H1 (cell line): Measurements from ENCODE around the gene ABHD8. TPM values are rescaled to one million over a fixed set of nuclear protein-coding genes. Genes with fewer than 3 reads are reported as not detected.

Experiments used
- CTCF ChIA-PET: fragments of 300-600 bp; sonication (Branson Sonifier 250); formaldehyde crosslinking; loops from one replicate; lab custom pipeline; 2021; ENCODE audit not compliant: partially characterized antibody; lab: Charles Lee
- POLR2A ChIA-PET: fragments of 300-600 bp; sonication (Branson Sonifier 250); formaldehyde crosslinking; loops from one replicate; lab custom pipeline; 2021; ENCODE audit warnings: inconsistent platforms; ENCODE audit not compliant: partially characterized antibody; lab: Charles Lee
- DNase-seq, 2 experiments: peaks; one replicate each; pipeline versions ENCODE4 v3.0.0 to v3.0.0-alpha.2; 2010 to 2022; ENCODE audit warnings: low spot score in 2 of 2, low read depth in 1 of 2, mixed read lengths in 1 of 2
- FAIRE-seq: peaks from 2 replicates; lab custom pipeline; 2011; peaks lifted over from hg19 to GRCh38; lab: Jason Lieb, UNC
- H2AFZ ChIP-seq: 2 replicates; pipeline ENCODE4 v1.8.1; 2012; ENCODE audit warnings: low read length, inconsistent platforms
- H2AK5ac ChIP-seq: 2 replicates; pipeline ENCODE4 v1.6.1; 2013; ENCODE audit warnings: low read depth, low read length
- H2BK120ac ChIP-seq: replicated peaks from 2 replicates; pipeline ENCODE3; 2013; ENCODE audit warnings: low read depth, low read length, inconsistent platforms
- H2BK12ac ChIP-seq: 2 replicates; pipeline ENCODE4 v1.6.1; 2013; ENCODE audit warnings: low read depth, low read length
- H2BK15ac ChIP-seq: 2 replicates; pipeline ENCODE4 v1.6.1; 2013; ENCODE audit warnings: low read length
- H2BK20ac ChIP-seq: 2 replicates; pipeline ENCODE4 v1.6.1; 2013; ENCODE audit warnings: low read length
- H2BK5ac ChIP-seq: 2 replicates; pipeline ENCODE4 v1.6.1; 2013; ENCODE audit warnings: low read depth, low read length
- H3K14ac ChIP-seq: 2 replicates; pipeline ENCODE4 v1.6.1; 2013; ENCODE audit warnings: inconsistent platforms; ENCODE audit not compliant: insufficient read length
- H3K18ac ChIP-seq: 2 replicates; pipeline ENCODE4 v1.6.1; 2013; ENCODE audit warnings: low read length; ENCODE audit errors: extremely low read depth
- H3K23ac ChIP-seq: 2 replicates; pipeline ENCODE4 v1.6.1; 2013; ENCODE audit warnings: inconsistent platforms; ENCODE audit not compliant: insufficient read length
- H3K23me2 ChIP-seq: 2 replicates; pipeline ENCODE4 v1.6.1; 2013; ENCODE audit warnings: low read depth, low read length
- H3K27ac ChIP-seq: 2 replicates; pipeline ENCODE4 v1.6.1; 2011; ENCODE audit warnings: low read depth, low read length, inconsistent platforms
- H3K27me3 ChIP-seq, 4 experiments: replicated peaks in 1 of 4; 1 replicate in 1 of 4; 2 replicates in 3 of 4; pipeline versions ENCODE4 v1.6.1 to v1.8.1; 2011 to 2013; ENCODE audit warnings: low read length in 3 of 4, mild to moderate bottlenecking in 3 of 4, inconsistent platforms in 2 of 4, mixed read lengths in 2 of 4, moderate library complexity in 1 of 4; ENCODE audit not compliant: control insufficient read depth in 3 of 4, insufficient read depth in 3 of 4; ENCODE audit errors: extremely low read depth in 1 of 4
- H3K36me3 ChIP-seq, 4 experiments: 2 replicates each; pipeline versions ENCODE4 v1.6.1 to v1.8.1; 2011 to 2013; ENCODE audit warnings: mild to moderate bottlenecking in 4 of 4, low read length in 3 of 4, moderate library complexity in 2 of 4, control low read depth in 1 of 4, inconsistent platforms in 1 of 4; ENCODE audit not compliant: insufficient read depth in 4 of 4, control insufficient read depth in 2 of 4
- H3K4ac ChIP-seq: replicated peaks from 2 replicates; pipeline ENCODE3; 2013; ENCODE audit warnings: low read length, low read depth, mixed read lengths, inconsistent platforms; ENCODE audit not compliant: insufficient read length
- H3K4me1 ChIP-seq, 4 experiments: replicated peaks in 1 of 4; 1 replicate in 1 of 4; 2 replicates in 3 of 4; pipeline versions ENCODE4 v1.6.1 to v1.8.1; 2011 to 2013; ENCODE audit warnings: low read length in 3 of 4, inconsistent platforms in 2 of 4, mixed read lengths in 1 of 4; ENCODE audit not compliant: insufficient read depth in 4 of 4, control insufficient read depth in 3 of 4
- H3K4me2 ChIP-seq, 2 experiments: 2 replicates each; pipeline versions ENCODE4 v1.6.1 to v1.8.1; 2011 to 2013; ENCODE audit warnings: low read depth in 2 of 2, low read length in 2 of 2, control low read depth in 1 of 2, inconsistent platforms in 1 of 2, mild to moderate bottlenecking in 1 of 2; ENCODE audit not compliant: insufficient read depth in 1 of 2
- H3K4me3 ChIP-seq, 4 experiments: fragments of 200-600, 300-600 bp in 1 of 4; sonication (generic), shearing (Covaris generic), sonication (Bioruptor Twin) in 1 of 4; 2 replicates each; pipeline versions ENCODE4 v1.5.1 to v1.8.1; 2011 to 2016; ENCODE audit warnings: low read length in 4 of 4, low read depth in 3 of 4, control low read depth in 2 of 4, inconsistent platforms in 2 of 4, mild to moderate bottlenecking in 2 of 4, mixed read lengths in 1 of 4, moderate library complexity in 1 of 4; ENCODE audit not compliant: insufficient read depth in 2 of 4; ENCODE audit errors: extremely low read depth in 1 of 4
- H3K56ac ChIP-seq: replicated peaks from 2 replicates; pipeline ENCODE3; 2013; ENCODE audit warnings: low read depth, mild to moderate bottlenecking, mixed read lengths, low read length, inconsistent platforms; ENCODE audit not compliant: insufficient read length
- H3K79me1 ChIP-seq: 2 replicates; pipeline ENCODE4 v1.6.1; 2013; ENCODE audit warnings: low read depth, low read length, control low read depth
- H3K79me2 ChIP-seq, 2 experiments: 2 replicates each; pipeline versions ENCODE4 v1.6.1 to v1.8.1; 2012 to 2013; ENCODE audit warnings: low read length in 2 of 2, mild to moderate bottlenecking in 2 of 2, inconsistent platforms in 1 of 2; ENCODE audit not compliant: insufficient read depth in 2 of 2, control insufficient read depth in 1 of 2
- H3K9ac ChIP-seq, 4 experiments: replicated peaks in 1 of 4; 1 replicate in 1 of 4; 2 replicates in 3 of 4; pipeline versions ENCODE4 v1.6.1 to v1.8.1; 2011 to 2013; ENCODE audit warnings: low read depth in 3 of 4, low read length in 3 of 4, control low read depth in 2 of 4, mild to moderate bottlenecking in 2 of 4, moderate library complexity in 2 of 4, inconsistent platforms in 1 of 4; ENCODE audit errors: extremely low read depth in 1 of 4
- H3K9me3 ChIP-seq, 2 experiments: 2 replicates each; pipeline versions ENCODE4 v1.6.1 to v1.8.1; 2012 to 2013; ENCODE audit warnings: mild to moderate bottlenecking in 2 of 2, moderate library complexity in 2 of 2, control low read depth in 1 of 2, inconsistent platforms in 1 of 2, low read depth in 1 of 2, low read length in 1 of 2, mixed read lengths in 1 of 2; ENCODE audit not compliant: insufficient read depth in 2 of 2
- H4K20me1 ChIP-seq, 2 experiments: replicated peaks in 1 of 2; 2 replicates each; pipeline versions ENCODE3 to v1.8.1; 2011 to 2013; ENCODE audit warnings: inconsistent platforms in 2 of 2, low read length in 2 of 2, mild to moderate bottlenecking in 1 of 2; ENCODE audit not compliant: insufficient read depth in 2 of 2, control insufficient read depth in 1 of 2
- H4K5ac ChIP-seq: 2 replicates; pipeline ENCODE4 v1.6.1; 2013; ENCODE audit warnings: low read length, low read depth, mixed read lengths, inconsistent platforms; ENCODE audit not compliant: insufficient read length
- H4K8ac ChIP-seq: 2 replicates; pipeline ENCODE4 v1.8.0; 2013; ENCODE audit warnings: mild to moderate bottlenecking, moderate library complexity, low read length, inconsistent platforms; ENCODE audit not compliant: insufficient read depth; ENCODE audit errors: extremely low read depth
- H4K91ac ChIP-seq: replicated peaks from 2 replicates; pipeline ENCODE3; 2013; ENCODE audit warnings: low read length, mixed read lengths, inconsistent platforms; ENCODE audit not compliant: insufficient read length
- ASH2L ChIP-seq: fragments of 200-600, 300-600 bp; sonication (generic); IDR thresholded peaks from one replicate; pipeline ENCODE4 v1.7.1; 2017; ENCODE audit warnings: low read length
- BCL11A ChIP-seq, 2 experiments: IDR thresholded peaks; one replicate each; pipeline ENCODE4 v1.6.1; 2011; ENCODE audit warnings: low read depth in 2 of 2, low read length in 2 of 2, mild to moderate bottlenecking in 2 of 2
- CEBPB ChIP-seq: IDR thresholded peaks from 2 replicates; pipeline ENCODE4 v1.6.1; 2012; ENCODE audit warnings: low read depth, low read length
- EZH2 ChIP-seq: fragments of 200-600 bp; sonication (generic); IDR thresholded peaks from 2 replicates; pipeline ENCODE4 v1.7.1; 2012; ENCODE audit warnings: low read depth, mild to moderate bottlenecking, moderate library complexity, low read length, inconsistent platforms; ENCODE audit not compliant: severe bottlenecking
- HDAC6 ChIP-seq: IDR thresholded peaks from one replicate; pipeline ENCODE4 v1.7.1; 2012; ENCODE audit warnings: low read depth, mild to moderate bottlenecking, inconsistent platforms, low read length, moderate library complexity
- MAFK ChIP-seq: IDR thresholded peaks from 2 replicates; pipeline ENCODE4 v1.6.1; 2012; ENCODE audit warnings: low read depth, mild to moderate bottlenecking, improper control_type of control experiment, low read length
- NRF1 ChIP-seq: IDR thresholded peaks from 2 replicates; pipeline ENCODE4 v1.6.1; 2011; ENCODE audit warnings: mild to moderate bottlenecking, low read depth, low read length, improper control_type of control experiment
- SIRT6 ChIP-seq: IDR thresholded peaks from one replicate; pipeline ENCODE4 v1.7.1; 2012; ENCODE audit warnings: low read length, inconsistent platforms
- WGBS, 2 experiments: shearing (Covaris generic) in 1 of 2; methylation state at CpG; one replicate each; pipeline versions ENCODE4 v1.1.6 to v1.1.7; 2013 to 2015; ENCODE audit warnings: low lambda C conversion rate in 2 of 2, mixed read lengths in 2 of 2, inconsistent platforms in 1 of 2, low coverage in 1 of 2, missing lambda C conversion rate in 1 of 2; ENCODE audit not compliant: insufficient replicate concordance in 2 of 2, insufficient coverage in 1 of 2, insufficient read length in 1 of 2; ENCODE audit errors: extremely low coverage in 1 of 2, missing lambda C conversion rate in 1 of 2; 5-methylcytosine and 5-hydroxymethylcytosine counted together
- polyA plus RNA-seq, 7 experiments: library from polyadenylated mRNA; depleted of rRNA in 3 of 7; stranded (reverse) in 5 of 7; unstranded in 2 of 7; fragments of >200 nt in 5 of 7; fragments of 200-250 nt in 2 of 7; gene quantifications; 1 replicate in 5 of 7; 2 replicates in 1 of 7; 4 replicates in 1 of 7; pipeline versions ENCODE4 v1.2.1 to v1.2.3, GENCODE V29; 2011 to 2013; ENCODE audit warnings: missing spikeins in 2 of 7, mixed read lengths in 2 of 7
- total RNA-seq: library from RNA; stranded (reverse); fragmentation: NEBNext Ultra II Directional; extraction: Animal tissue kit (Norgen Biotek cat#: 25700); gene quantifications from 2 replicates; pipeline ENCODE4 v1.2.1, GENCODE V29; 2021

Gene ABHD8
- total and polyA plus RNA-seq, 2 of the 8 experiments (the other 6 are each of a cell fraction or from before 2014, with no cell fraction given): 11.3 to 18.7 TPM

DNA sequence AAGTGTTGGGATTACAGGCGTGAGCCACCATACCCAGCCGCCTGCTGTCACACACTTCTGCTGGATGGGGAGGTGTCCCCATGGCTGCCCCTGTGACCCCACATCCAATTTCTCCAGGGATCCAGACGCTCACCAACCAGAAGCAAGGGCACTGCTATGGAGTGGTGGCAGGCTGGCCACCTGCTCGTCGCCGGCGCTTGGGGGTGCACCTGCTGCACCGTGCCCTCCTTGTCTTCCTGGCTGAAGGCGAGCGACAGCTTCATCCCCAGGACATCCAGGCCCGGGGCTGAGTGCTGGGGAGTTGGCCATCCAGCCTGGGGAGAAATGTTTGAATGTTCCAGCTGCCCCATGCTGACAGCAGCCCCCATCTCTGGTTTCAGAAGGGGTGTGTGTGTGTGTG, 17.0 kb downstream of the ABHD8 start:
- Histone ChIP-seq H2AK5ac (no peak overlapping the region), H3K9me3 (peaks cover 0 to 6% of the 10 kb centered on the region in 2 experiments; a peak in 1 of 4 replicates), H3K18ac (no peak overlapping the region), H4K20me1 (peaks cover 0 to 1% of the 10 kb centered on the region in 2 experiments), H2BK20ac (no peak overlapping the region), H3K4me3 (no peak overlapping the region), H2BK15ac (no peak overlapping the region), H3K36me3 (no peaks in the 10 kb centered on the region), H4K8ac (no peak overlapping the region), H3K23ac (no peak overlapping the region), H2AFZ (no peak overlapping the region), H2BK5ac (no peak overlapping the region), H2BK12ac (no peak overlapping the region), H4K5ac (no peak overlapping the region), H3K27me3 (peaks cover 0 to 3% (median 0%) of the 10 kb centered on the region in 4 experiments; a peak in 3 of 7 replicates), H3K27ac (no peak overlapping the region), H3K9ac (no peak overlapping the region), H3K14ac (no peak overlapping the region), H3K23me2 (no peaks in the 10 kb centered on the region; the same call in 1 of the 2 replicates), H3K79me2 (no peaks in the 10 kb centered on the region), H3K56ac (no peak overlapping the region), H3K4me1 (peaks cover 0 to 3% (median under 1%) of the 10 kb centered on the region in 4 experiments; a peak in 3 of 7 replicates), H3K4me2 (no peak overlapping the region), H4K91ac (no peak overlapping the region), H3K4ac (no peak overlapping the region), H3K79me1 (no peaks in the 10 kb centered on the region; the same call in 1 of the 2 replicates), H2BK120ac (no peak overlapping the region)
- DNase-seq (no peak), FAIRE-seq (no peak)
- TF ChIP-seq NRF1 (no peak), BCL11A (IDR thresholded peaks at IDR 0.05; ENCODE audit: low read depth in 2 of 2, low read length in 2 of 2) (no peak), EZH2 (no peak), ASH2L (no peak), CEBPB (no peak), SIRT6 (no peak), MAFK (no peak), HDAC6 (no peak)
- WGBS, 2 experiments: 92% methylated on average over 9 of the region's 11 CpGs; no CpG with 5 or more reads in 1 of the 2 experiments
- ChIA-PET POLR2A (interaction anchor here (0.7 to 1.4 kb wide), 3 partner anchors 19 to 52 kb away, joined by 3 to 4 read pairs (median 3); partner anchors contain the start of gene BABAM1), CTCF (interaction anchor here (0.6 to 2.3 kb wide), 4 partner anchors 26 to 180 kb away, joined by 3 to 13 read pairs (median 4); no protein-coding TSS in a partner anchor)
